ENCODE data around the gene LILRA1. TPM values are rescaled to one million over a fixed set of nuclear protein-coding genes. Genes with fewer than 3 reads are reported as not detected.
"Not testable (repeated sequence)": the region's sequence is repeated elsewhere in the genome, so short reads cannot be mapped to it uniquely, and the experiment has no call there.

Gene LILRA1
- total RNA-seq, 1 experiment from 2014 or later = not detected

- no peak for DNase-seq
- CTCF ChIA-PET = no interaction called here
- no peak overlapping the region for H3K27ac Mint-ChIP-seq (ENCODE audit: unreplicated experiment)
These were observed 18.8 kb upstream of the LILRA1 start for GRCh38 chr19:54574527-54575056.

GRCh38 chr19:54575205-54575604 lies 18.2 kb upstream of the LILRA1 start:
- H3K9me3 ChIP-seq; H3K9me3 Mint-ChIP-seq (ENCODE audit: unreplicated experiment); H3K4me1 Mint-ChIP-seq (ENCODE audit: low read depth, unreplicated experiment); H3K36me3 ChIP-seq (ENCODE audit: control insufficient read depth, insufficient read depth, low read length); POLR2A ChIA-PET; H3K27me3 ChIP-seq (replicated peaks; ENCODE audit: control insufficient read depth, insufficient read depth, low read length); H3K36me3 Mint-ChIP-seq (ENCODE audit: insufficient read depth, unreplicated experiment); CTCF ChIA-PET; BruUV-seq (replicated peaks); H3K4me3 ChIP-seq (ENCODE audit: low read depth, low read length); H3K4me3 Mint-ChIP-seq (ENCODE audit: unreplicated experiment); H3K4me1 ChIP-seq; H3K27ac Mint-ChIP-seq (ENCODE audit: unreplicated experiment); DNase-seq; intact Hi-C loops (cut with micrococcal nuclease; ENCODE audit: unreplicated experiment): not testable (repeated sequence)
- peaks cover 16% of the 10 kb centered on the region for H3K27me3 Mint-ChIP-seq (ENCODE audit: insufficient read depth, unreplicated experiment)

More at GRCh38 chr19:54574527-54575056, 18.8 kb upstream of the LILRA1 start:
- BruUV-seq (replicated peaks) = no TSS peak
- TF ChIP-seq CTCF (IDR thresholded peaks at IDR 0.05; ENCODE audit: insufficient read depth in 1 of 2, low read depth in 1 of 2, low read length in 1 of 2, severe bottlenecking in 1 of 2, unreplicated experiment in 1 of 2) = no peak
- Histone ChIP-seq H3K4me1 (no peaks in the 10 kb centered on the region), H3K4me3 (ENCODE audit: low read depth, low read length) (no peak overlapping the region), H3K27me3 (replicated peaks; ENCODE audit: control insufficient read depth, insufficient read depth, low read length) (no peaks in the 10 kb centered on the region; the same call in none of the 2 replicates), H3K9me3 (no peaks in the 10 kb centered on the region), H3K36me3 (ENCODE audit: control insufficient read depth, insufficient read depth, low read length) (no peaks in the 10 kb centered on the region)
- POLR2A ChIA-PET = no interaction called here
- intact Hi-C loops (cut with micrococcal nuclease; ENCODE audit: unreplicated experiment) = no loop called here
- Mint-ChIP-seq H3K27me3 (ENCODE audit: insufficient read depth, unreplicated experiment) (peaks cover 16% of the 10 kb centered on the region), H3K4me1 (ENCODE audit: low read depth, unreplicated experiment) (no peaks in the 10 kb centered on the region), H3K9me3 (ENCODE audit: unreplicated experiment) (no peaks in the 10 kb centered on the region), H3K4me3 (ENCODE audit: unreplicated experiment) (no peak overlapping the region), H3K36me3 (ENCODE audit: insufficient read depth, unreplicated experiment) (no peaks in the 10 kb centered on the region)

GRCh38 chr19:54576411-54576976 lies 16.9 kb upstream of the LILRA1 start:
- Mint-ChIP-seq H3K4me1 (ENCODE audit: low read depth, unreplicated experiment) (no peaks in the 10 kb centered on the region), H3K36me3 (ENCODE audit: insufficient read depth, unreplicated experiment) (no peaks in the 10 kb centered on the region), H3K4me3 (ENCODE audit: unreplicated experiment) (no peak overlapping the region), H3K27me3 (ENCODE audit: insufficient read depth, unreplicated experiment) (peaks cover 16% of the 10 kb centered on the region), H3K9me3 (ENCODE audit: unreplicated experiment) (no peaks in the 10 kb centered on the region), H3K27ac (ENCODE audit: unreplicated experiment) (no peak overlapping the region)
- no peaks in the 10 kb centered on the region for H3K4me1 ChIP-seq
- no peak for TF ChIP-seq CTCF (IDR thresholded peaks at IDR 0.05; ENCODE audit: insufficient read depth in 1 of 2, low read depth in 1 of 2, low read length in 1 of 2, severe bottlenecking in 1 of 2, unreplicated experiment in 1 of 2)
- intact Hi-C loops (cut with micrococcal nuclease; ENCODE audit: unreplicated experiment) = no loop called here
- H3K27me3 ChIP-seq (replicated peaks; ENCODE audit: control insufficient read depth, insufficient read depth, low read length) = no peaks in the 10 kb centered on the region; the same call in none of the 2 replicates
- H3K4me3 ChIP-seq (ENCODE audit: low read depth, low read length) = no peak overlapping the region
- CTCF ChIA-PET = no interaction called here
- POLR2A ChIA-PET = no interaction called here
- no peak for DNase-seq
- no peaks in the 10 kb centered on the region for H3K9me3 ChIP-seq
- BruUV-seq (replicated peaks) = no TSS peak
- H3K36me3 ChIP-seq (ENCODE audit: control insufficient read depth, insufficient read depth, low read length) = no peaks in the 10 kb centered on the region

Data from Caco-2 (cell line).